Osteocyte (in vitro differentiated cells): Measurements from ENCODE around the gene IDH2. TPM values are rescaled to one million over a fixed set of nuclear protein-coding genes. Genes with fewer than 3 reads are reported as not detected.

Experiments used
- DNase-seq: peaks from one replicate; pipeline ENCODE4 v3.0.0; 2021; ENCODE audit warnings: mixed read lengths; ENCODE audit not compliant: unreplicated experiment; ENCODE audit errors: extremely low spot score
- H3K27ac Mint-ChIP-seq: one replicate; pipeline ENCODE4 v1.8.0; 2021; ENCODE audit warnings: mild to moderate bottlenecking, mixed read lengths; ENCODE audit not compliant: unreplicated experiment
- H3K27me3 Mint-ChIP-seq: one replicate; pipeline ENCODE4 v1.8.0; 2021; ENCODE audit warnings: mixed read lengths; ENCODE audit not compliant: unreplicated experiment
- H3K36me3 Mint-ChIP-seq: one replicate; pipeline ENCODE4 v1.8.0; 2021; ENCODE audit warnings: mixed read lengths; ENCODE audit not compliant: unreplicated experiment
- H3K4me1 Mint-ChIP-seq: one replicate; pipeline ENCODE4 v1.8.0; 2021; ENCODE audit warnings: mixed read lengths; ENCODE audit not compliant: unreplicated experiment
- H3K4me3 Mint-ChIP-seq: one replicate; pipeline ENCODE4 v1.8.0; 2021; ENCODE audit warnings: mild to moderate bottlenecking, moderate library complexity, mixed read lengths; ENCODE audit not compliant: unreplicated experiment
- H3K9me3 Mint-ChIP-seq: one replicate; pipeline ENCODE4 v1.8.0; 2021; ENCODE audit warnings: mixed read lengths; ENCODE audit not compliant: unreplicated experiment
- total RNA-seq: library from RNA; stranded (reverse); gene quantifications from 2 replicates; pipeline ENCODE4 v1.2.1, GENCODE V29; 2021
- TF ChIP-seq, protein P1 (sequence below): fragments of 200-600 bp; sonication (generic); IDR thresholded peaks from 2 replicates; pipeline ENCODE4 v1.5.0; 2021; ENCODE audit warnings: antibody characterized with exemption, mild to moderate bottlenecking, moderate library complexity

Gene IDH2
- total RNA-seq, 1 donor from 2014 or later = 93.0 TPM

DNA sequence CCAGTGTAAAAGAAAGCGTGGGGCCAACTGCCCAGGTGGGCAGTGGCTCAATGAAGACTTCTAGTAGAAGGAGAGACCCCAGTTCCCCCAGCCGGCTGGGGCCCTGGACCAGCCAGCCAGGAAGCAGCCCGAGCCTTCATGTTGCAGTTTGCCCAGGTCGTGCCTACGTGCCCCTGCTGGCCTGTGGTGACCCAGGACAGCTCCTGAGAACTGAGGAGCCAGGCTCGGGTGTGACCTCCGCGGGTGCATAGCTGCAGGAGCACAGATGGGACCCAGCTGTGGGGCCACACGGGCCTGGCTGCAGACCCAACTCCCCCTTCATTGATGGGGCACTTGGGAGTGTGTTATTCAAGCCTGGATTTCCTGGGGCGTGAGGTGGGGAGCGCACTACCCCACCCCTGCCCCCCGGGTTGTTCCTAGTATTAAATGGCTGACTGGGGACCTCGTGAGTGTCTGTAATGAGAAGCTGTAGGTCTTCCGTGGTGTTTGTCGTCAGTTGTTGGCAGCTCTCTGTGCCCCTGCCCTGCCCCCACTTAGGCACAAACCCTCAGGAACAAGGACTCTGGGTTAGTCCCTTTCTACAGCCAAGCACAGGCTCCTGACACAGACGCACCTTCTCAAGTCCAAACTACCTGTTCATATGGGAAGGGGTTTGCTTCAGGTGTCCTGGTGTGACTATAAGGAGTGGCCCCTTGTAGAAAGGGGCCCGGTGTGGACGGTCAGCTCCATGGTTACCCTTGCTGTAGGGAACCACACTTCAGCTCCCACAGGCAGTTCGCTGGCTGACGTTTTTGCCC lies 39.1 kb downstream of the IDH2 start:
- Mint-ChIP-seq H3K4me1 (peaks cover 39% of the 10 kb centered on the region), H3K27ac (no peak overlapping the region), H3K9me3 (no peaks in the 10 kb centered on the region), H3K4me3 (no peak overlapping the region), H3K36me3 (no peaks in the 10 kb centered on the region), H3K27me3 (no peaks in the 10 kb centered on the region)
- TF ChIP-seq, protein P1, sequence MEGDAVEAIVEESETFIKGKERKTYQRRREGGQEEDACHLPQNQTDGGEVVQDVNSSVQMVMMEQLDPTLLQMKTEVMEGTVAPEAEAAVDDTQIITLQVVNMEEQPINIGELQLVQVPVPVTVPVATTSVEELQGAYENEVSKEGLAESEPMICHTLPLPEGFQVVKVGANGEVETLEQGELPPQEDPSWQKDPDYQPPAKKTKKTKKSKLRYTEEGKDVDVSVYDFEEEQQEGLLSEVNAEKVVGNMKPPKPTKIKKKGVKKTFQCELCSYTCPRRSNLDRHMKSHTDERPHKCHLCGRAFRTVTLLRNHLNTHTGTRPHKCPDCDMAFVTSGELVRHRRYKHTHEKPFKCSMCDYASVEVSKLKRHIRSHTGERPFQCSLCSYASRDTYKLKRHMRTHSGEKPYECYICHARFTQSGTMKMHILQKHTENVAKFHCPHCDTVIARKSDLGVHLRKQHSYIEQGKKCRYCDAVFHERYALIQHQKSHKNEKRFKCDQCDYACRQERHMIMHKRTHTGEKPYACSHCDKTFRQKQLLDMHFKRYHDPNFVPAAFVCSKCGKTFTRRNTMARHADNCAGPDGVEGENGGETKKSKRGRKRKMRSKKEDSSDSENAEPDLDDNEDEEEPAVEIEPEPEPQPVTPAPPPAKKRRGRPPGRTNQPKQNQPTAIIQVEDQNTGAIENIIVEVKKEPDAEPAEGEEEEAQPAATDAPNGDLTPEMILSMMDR = no peak
- DNase-seq = no peak

DNA sequence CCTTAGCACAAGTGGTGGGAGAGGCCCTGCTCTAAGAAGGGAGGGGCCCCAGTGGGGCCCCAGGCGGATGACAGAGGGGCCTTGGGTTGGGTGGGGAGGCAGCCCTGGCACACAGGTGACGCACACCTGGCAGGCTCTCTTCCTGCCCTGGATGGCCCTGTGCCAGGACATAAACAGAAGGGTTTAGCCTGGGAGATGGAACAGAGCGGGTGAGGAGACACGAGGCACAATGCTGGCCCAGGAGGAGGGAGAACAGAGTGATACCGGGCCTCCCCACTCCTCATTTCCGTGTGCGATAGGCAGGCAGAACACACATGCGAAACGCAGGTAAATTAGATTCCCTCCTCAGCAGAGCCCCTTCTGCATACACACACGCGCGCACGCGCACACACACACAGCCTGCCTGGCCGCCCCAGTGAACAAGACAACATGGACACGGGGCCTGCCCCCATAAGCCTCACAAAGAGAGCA lies 39.8 kb downstream of the IDH2 start:
- Mint-ChIP-seq H3K36me3 (no peaks in the 10 kb centered on the region), H3K27me3 (no peaks in the 10 kb centered on the region), H3K9me3 (no peaks in the 10 kb centered on the region), H3K27ac (no peak overlapping the region), H3K4me3 (no peak overlapping the region), H3K4me1 (peaks cover 39% of the 10 kb centered on the region)
- no peak for DNase-seq
- TF ChIP-seq, protein P1 = no peak

DNA sequence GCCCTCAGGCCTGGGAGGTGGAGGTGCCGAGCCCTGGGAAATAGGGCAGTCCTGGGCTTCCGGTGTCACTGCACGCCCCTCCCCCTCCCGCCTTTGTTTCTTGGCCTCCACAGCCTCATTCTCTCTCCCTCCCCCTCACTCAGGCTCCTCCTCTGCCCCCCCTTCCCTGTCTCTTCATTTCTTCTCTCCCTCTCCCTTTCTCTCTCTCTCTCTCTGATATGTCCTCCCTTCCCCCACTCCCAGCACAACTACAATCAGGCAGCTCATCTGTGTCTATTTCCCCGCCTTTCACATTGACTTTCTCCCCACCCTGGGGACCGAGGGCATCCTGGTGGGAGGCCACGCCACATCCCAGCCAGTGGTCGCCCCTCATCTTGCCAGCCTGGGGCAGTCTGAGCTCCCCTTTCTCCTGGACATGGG lies 40.2 kb downstream of the IDH2 start:
- Mint-ChIP-seq H3K4me1 (peaks cover 39% of the 10 kb centered on the region), H3K27ac (peak overlapping the region; percentile 31), H3K36me3 (no peaks in the 10 kb centered on the region), H3K9me3 (no peaks in the 10 kb centered on the region), H3K27me3 (no peaks in the 10 kb centered on the region), H3K4me3 (no peak overlapping the region)
- no peak for DNase-seq
- TF ChIP-seq, protein P1 = no peak

DNA sequence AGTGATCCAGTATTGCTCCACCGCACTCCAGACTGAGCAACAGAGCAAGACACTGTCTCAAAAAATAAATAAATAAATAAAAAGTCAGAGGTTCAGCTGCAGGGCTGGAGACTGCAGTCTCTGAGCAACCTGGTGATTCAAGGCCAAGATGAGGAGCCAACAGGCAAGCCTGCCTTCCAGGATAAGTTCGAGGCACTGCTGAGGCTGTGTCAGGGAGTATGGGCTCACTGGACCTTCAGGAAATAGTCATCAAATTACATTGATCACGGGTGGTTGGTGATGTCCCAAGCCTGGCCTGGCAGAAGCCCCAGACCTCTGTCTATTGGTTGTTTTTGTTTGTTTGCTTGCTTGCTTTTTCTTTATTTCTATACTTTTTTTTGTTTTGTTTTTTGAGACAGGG lies 41.5 kb downstream of the IDH2 start:
- Mint-ChIP-seq H3K36me3 (no peaks in the 10 kb centered on the region), H3K4me1 (peaks cover 39% of the 10 kb centered on the region)

More for the DNA sequence above, 41.5 kb downstream of the IDH2 start:
- no peak for DNase-seq
- no peak overlapping the region for H3K4me3 Mint-ChIP-seq
- H3K27ac Mint-ChIP-seq = no peak overlapping the region
- TF ChIP-seq, protein P1 = no peak
- H3K9me3 Mint-ChIP-seq = no peaks in the 10 kb centered on the region
- no peaks in the 10 kb centered on the region for H3K27me3 Mint-ChIP-seq
